Hepatocyte (in vitro differentiated cells): ENCODE results near the gene GDF15. TPM values are rescaled to one million over a fixed set of nuclear protein-coding genes. Genes with fewer than 3 reads are reported as not detected.

Experiments
- DNase-seq: peaks from one replicate; pipeline ENCODE4 v3.0.0-alpha.2; 2016; ENCODE audit warnings: low spot score
- H2AFZ ChIP-seq: fragments of 200-600 bp; sonication (generic); 2 replicates; pipeline ENCODE4 v1.6.0; 2016; ENCODE audit warnings: antibody characterized with exemption, mild to moderate bottlenecking
- H3K27ac ChIP-seq: fragments of 200-600 bp; sonication (generic); 2 replicates; pipeline ENCODE4 v1.5.1; 2016; ENCODE audit warnings: mild to moderate bottlenecking
- H3K27me3 ChIP-seq: fragments of 200-600 bp; sonication (generic); 2 replicates; pipeline ENCODE4 v1.6.1; 2016
- H3K36me3 ChIP-seq: fragments of 200-600 bp; sonication (generic); replicated peaks from 2 replicates; pipeline ENCODE4 v1.5.1; 2016; ENCODE audit warnings: low read depth; ENCODE audit not compliant: insufficient read depth
- H3K4me1 ChIP-seq: fragments of 200-600 bp; sonication (generic); 2 replicates; pipeline ENCODE4 v1.5.1; 2016; ENCODE audit warnings: mild to moderate bottlenecking, moderate library complexity; ENCODE audit not compliant: insufficient read depth
- H3K4me2 ChIP-seq: fragments of 200-600 bp; sonication (generic); 2 replicates; pipeline ENCODE4 v1.6.0; 2016
- H3K4me3 ChIP-seq: fragments of 200-600 bp; sonication (generic); 2 replicates; pipeline ENCODE4 v1.5.1; 2016; ENCODE audit warnings: mild to moderate bottlenecking
- H3K79me2 ChIP-seq: fragments of 200-600 bp; sonication (generic); 2 replicates; pipeline ENCODE4 v1.6.0; 2017; ENCODE audit warnings: mild to moderate bottlenecking
- H3K9me2 ChIP-seq: fragments of 200-600 bp; sonication (generic); replicated peaks from 2 replicates; pipeline ENCODE4 v1.6.0; 2017; ENCODE audit warnings: mild to moderate bottlenecking; ENCODE audit not compliant: insufficient read depth
- H3K9me3 ChIP-seq: fragments of 200-600 bp; sonication (generic); 2 replicates; pipeline ENCODE4 v1.5.1; 2016; ENCODE audit warnings: low read depth, mild to moderate bottlenecking
- H4K20me1 ChIP-seq: fragments of 200-600 bp; sonication (generic); 2 replicates; pipeline ENCODE4 v1.6.0; 2016; ENCODE audit warnings: mild to moderate bottlenecking; ENCODE audit not compliant: insufficient read depth, poor library complexity, severe bottlenecking
- EZH2 ChIP-seq: fragments of 200-600 bp; sonication (generic); IDR thresholded peaks from 2 replicates; pipeline ENCODE4 v1.6.1; 2016; ENCODE audit warnings: antibody characterized with exemption, mild to moderate bottlenecking, borderline replicate concordance
- EZH2phosphoT487 ChIP-seq: fragments of 200-600 bp; sonication (generic); IDR thresholded peaks from one replicate; pipeline ENCODE4 v1.6.1; 2018; ENCODE audit warnings: antibody characterized with exemption, mild to moderate bottlenecking, low read depth, moderate library complexity; ENCODE audit not compliant: unreplicated experiment, severe bottlenecking
- WGBS: methylation state at CpG from one replicate; pipeline ENCODE4 v1.1.6; 2016; ENCODE audit warnings: low lambda C conversion rate; ENCODE audit errors: missing lambda C conversion rate; 5-methylcytosine and 5-hydroxymethylcytosine counted together
- polyA plus RNA-seq: library from polyadenylated mRNA; unstranded; fragments of >200 nt; fragmentation: Nextera tagmentation; extraction: Ambion mirVana; gene quantifications from 2 replicates; pipeline ENCODE4 v1.2.1, GENCODE V29; 2016
- total RNA-seq: library from RNA; depleted of rRNA; stranded (reverse); fragments of >200 nt; gene quantifications from 2 replicates; pipeline ENCODE4 v1.2.3, GENCODE V29; 2014
- TF ChIP-seq, protein P1 (sequence below): fragments of 200-600 bp; sonication (generic); IDR thresholded peaks from 2 replicates; pipeline ENCODE4 v1.5.1; 2016; ENCODE audit warnings: antibody characterized with exemption, mild to moderate bottlenecking; ENCODE audit not compliant: poor library complexity

GDF15 gene
- total and polyA plus RNA-seq, 2 experiments from 2014 or later, result 123 to 175 TPM

DNA sequence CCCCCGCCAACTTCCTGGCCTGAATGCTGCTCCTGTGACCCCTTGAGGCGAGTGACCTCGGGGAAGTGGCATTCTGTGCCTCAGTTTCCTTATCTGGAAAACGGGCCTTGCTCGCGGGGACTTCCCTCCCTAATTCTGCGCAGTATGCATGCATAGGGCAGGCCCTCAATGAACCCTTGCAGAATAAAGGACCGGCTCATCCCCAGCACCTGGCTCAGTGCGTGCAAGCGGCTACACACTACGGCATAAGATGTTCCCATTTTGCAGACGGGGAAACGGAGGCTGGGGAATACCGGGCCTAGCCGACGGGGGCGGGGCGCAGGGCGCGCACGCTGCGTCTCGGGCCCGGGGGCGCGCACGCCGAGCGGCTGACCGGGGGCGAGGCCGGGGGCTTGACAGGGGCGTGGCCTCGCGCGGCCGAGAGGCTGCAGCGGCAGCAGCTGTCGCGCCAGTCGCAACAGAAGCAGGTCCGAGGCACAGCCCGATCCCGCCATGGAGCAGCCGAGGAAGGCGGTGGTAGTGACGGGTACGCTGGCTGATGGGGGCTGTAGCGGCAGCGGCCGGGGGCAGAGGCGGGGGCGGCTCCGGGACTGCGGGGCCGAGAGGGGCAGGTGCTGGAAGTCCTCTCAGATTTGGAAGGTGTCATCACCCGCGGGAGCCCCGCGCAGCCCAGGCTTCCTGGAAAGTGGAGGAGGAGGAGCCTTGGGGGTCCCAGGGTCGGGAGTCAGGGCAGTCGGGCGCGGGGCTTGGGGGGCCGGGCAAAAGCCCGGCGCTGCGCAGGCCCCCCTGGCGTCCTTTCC is 45.6 kb upstream of the GDF15 start, which contains the start of gene PGPEP1:
Gene PGPEP1, plus strand, starts transcription at position 409 of the 800 bp plus-strand sequence. Its CDS starts 84 bp downstream, at position 493.
- Histone ChIP-seq H3K9me3 (no peaks in the 10 kb centered on the region), H4K20me1 (peaks cover 3% of the 10 kb centered on the region), H3K4me3 (peak within 1 kb of the TSS; percentile 96), H3K27ac (peak within 1 kb of the TSS; percentile 88), H3K9me2 (no peaks in the 10 kb centered on the region), H3K79me2 (peaks cover 19% of the 10 kb centered on the region), H3K36me3 (no peaks in the 10 kb centered on the region), H3K4me1 (peaks cover 5% of the 10 kb centered on the region), H3K27me3 (no peaks in the 10 kb centered on the region), H3K4me2 (peak within 1 kb of the TSS; percentile 93), H2AFZ (peak within 1 kb of the TSS; percentile 74)
- TF ChIP-seq, protein P1, sequence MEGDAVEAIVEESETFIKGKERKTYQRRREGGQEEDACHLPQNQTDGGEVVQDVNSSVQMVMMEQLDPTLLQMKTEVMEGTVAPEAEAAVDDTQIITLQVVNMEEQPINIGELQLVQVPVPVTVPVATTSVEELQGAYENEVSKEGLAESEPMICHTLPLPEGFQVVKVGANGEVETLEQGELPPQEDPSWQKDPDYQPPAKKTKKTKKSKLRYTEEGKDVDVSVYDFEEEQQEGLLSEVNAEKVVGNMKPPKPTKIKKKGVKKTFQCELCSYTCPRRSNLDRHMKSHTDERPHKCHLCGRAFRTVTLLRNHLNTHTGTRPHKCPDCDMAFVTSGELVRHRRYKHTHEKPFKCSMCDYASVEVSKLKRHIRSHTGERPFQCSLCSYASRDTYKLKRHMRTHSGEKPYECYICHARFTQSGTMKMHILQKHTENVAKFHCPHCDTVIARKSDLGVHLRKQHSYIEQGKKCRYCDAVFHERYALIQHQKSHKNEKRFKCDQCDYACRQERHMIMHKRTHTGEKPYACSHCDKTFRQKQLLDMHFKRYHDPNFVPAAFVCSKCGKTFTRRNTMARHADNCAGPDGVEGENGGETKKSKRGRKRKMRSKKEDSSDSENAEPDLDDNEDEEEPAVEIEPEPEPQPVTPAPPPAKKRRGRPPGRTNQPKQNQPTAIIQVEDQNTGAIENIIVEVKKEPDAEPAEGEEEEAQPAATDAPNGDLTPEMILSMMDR, result no peak
- no peak for TF ChIP-seq EZH2
- no peak for TF ChIP-seq EZH2phosphoT487
- peak; percentile 85 for DNase-seq
- 21% methylated on average over 20 of the region's 69 CpGs for WGBS

DNA sequence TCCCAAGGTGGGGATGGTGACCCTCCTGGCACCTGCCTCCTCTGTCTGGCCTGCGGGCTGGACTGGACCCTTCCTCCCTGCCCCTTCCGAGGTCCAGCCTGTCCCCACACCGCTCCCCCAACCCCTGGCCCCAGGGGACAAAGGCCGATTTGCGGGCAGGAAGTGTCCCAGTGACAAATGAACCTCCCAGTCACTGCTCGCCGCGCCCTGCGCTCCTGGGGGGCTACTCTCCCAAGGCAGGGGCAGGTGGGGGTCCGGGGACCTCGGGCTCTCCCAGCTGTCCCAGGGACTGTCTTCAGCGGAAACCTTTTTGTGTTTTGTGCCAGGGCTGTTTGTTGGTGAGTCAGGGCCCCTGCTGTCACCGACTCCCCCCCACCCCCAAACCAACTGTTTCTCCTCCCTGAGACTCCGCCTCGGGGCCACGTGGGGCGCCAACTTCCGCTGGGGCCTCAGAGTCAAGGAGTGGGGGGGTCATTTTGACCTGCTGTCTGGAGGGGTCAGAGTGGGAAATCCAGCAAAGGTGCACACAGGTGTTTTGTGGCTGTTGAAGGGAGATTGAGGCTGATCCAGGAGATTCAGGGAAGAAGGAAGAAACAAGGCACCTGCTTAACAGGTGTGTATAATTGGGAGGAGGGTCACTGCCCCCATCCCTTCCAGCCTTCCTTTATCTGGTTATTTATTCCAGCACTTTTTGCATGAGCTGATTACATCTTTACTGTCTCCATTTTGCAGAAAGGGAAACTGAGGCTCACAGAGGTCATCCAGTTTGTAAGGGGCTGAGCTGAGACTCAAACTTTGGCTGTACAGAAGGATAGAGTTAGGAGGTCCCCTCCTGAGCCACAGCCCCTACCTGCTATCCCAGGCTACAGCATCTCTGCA is 44.7 kb upstream of the GDF15 start:
- H3K27ac ChIP-seq, result peak overlapping the region; percentile 88
- peak overlapping the region; percentile 93 for H3K4me2 ChIP-seq
- DNase-seq, result peak; percentile 68
- H3K9me2 ChIP-seq, result no peaks in the 10 kb centered on the region
- H3K36me3 ChIP-seq, result no peaks in the 10 kb centered on the region
- no peaks in the 10 kb centered on the region for H3K27me3 ChIP-seq
- peaks cover 5% of the 10 kb centered on the region for H3K4me1 ChIP-seq
- peaks cover 19% of the 10 kb centered on the region for H3K79me2 ChIP-seq
- 11% methylated on average over 9 of the region's 18 CpGs for WGBS
- TF ChIP-seq EZH2, result no peak
- TF ChIP-seq, protein P1, result no peak
- TF ChIP-seq EZH2phosphoT487, result no peak
- H3K4me3 ChIP-seq, result peak overlapping the region; percentile 96
- peak overlapping the region; percentile 74 for H2AFZ ChIP-seq
- H3K9me3 ChIP-seq, result no peaks in the 10 kb centered on the region
- H4K20me1 ChIP-seq, result peaks cover 3% of the 10 kb centered on the region

DNA sequence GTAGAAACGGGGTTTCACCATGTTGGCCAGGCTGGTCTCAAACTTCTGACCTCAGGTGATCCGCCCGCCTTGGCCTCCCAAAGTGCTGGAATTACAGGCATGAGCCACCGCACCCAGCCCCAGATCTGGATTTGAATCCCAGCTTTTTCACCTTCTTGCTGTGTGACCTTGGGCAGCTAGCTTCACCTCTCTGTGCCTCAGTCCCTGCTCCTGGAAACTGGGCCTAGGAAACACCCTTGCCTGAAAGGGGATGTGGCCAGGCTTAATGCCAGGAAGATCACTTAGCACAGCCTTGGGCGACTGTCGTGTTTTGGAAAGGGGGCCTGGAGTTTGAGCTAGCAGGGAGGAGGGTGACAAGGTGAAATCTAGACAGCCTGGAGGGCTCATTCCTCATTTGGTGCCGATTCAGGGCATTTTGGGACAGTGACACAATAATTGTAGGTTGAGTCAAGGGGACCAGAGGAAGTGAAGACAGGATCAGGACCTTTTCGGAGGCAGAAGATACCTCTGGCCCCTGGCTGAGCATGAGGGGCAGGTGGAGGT is 43.8 kb upstream of the GDF15 start:
- DNase-seq, result no peak
- Histone ChIP-seq H3K4me3 (no peak overlapping the region), H3K4me1 (peaks cover 5% of the 10 kb centered on the region), H3K4me2 (peak overlapping the region; percentile 93), H2AFZ (no peak overlapping the region), H3K27ac (no peak overlapping the region), H3K9me2 (no peaks in the 10 kb centered on the region), H3K9me3 (no peaks in the 10 kb centered on the region), H3K79me2 (peaks cover 19% of the 10 kb centered on the region), H3K27me3 (no peaks in the 10 kb centered on the region), H3K36me3 (no peaks in the 10 kb centered on the region), H4K20me1 (peaks cover 3% of the 10 kb centered on the region)
- TF ChIP-seq EZH2phosphoT487 (no peak), EZH2 (no peak)
- TF ChIP-seq, protein P1, result no peak
- WGBS, result 80% methylated on average over 8 of the region's 8 CpGs
